COLO829 (cell line): ENCODE data around the gene UBE2E2.
A peak's percentile ranks its signal among the peaks of the same experiment; 100 is the strongest.
"Not testable (repeated sequence)": the region's sequence is repeated elsewhere in the genome, so short reads cannot be mapped to it uniquely, and the experiment has no call there.

Experiments
- DNase-seq: peaks from one replicate; pipeline ENCODE4 v3.0.0; 2012; ENCODE audit warnings: low spot score

Gene UBE2E2

DNA sequence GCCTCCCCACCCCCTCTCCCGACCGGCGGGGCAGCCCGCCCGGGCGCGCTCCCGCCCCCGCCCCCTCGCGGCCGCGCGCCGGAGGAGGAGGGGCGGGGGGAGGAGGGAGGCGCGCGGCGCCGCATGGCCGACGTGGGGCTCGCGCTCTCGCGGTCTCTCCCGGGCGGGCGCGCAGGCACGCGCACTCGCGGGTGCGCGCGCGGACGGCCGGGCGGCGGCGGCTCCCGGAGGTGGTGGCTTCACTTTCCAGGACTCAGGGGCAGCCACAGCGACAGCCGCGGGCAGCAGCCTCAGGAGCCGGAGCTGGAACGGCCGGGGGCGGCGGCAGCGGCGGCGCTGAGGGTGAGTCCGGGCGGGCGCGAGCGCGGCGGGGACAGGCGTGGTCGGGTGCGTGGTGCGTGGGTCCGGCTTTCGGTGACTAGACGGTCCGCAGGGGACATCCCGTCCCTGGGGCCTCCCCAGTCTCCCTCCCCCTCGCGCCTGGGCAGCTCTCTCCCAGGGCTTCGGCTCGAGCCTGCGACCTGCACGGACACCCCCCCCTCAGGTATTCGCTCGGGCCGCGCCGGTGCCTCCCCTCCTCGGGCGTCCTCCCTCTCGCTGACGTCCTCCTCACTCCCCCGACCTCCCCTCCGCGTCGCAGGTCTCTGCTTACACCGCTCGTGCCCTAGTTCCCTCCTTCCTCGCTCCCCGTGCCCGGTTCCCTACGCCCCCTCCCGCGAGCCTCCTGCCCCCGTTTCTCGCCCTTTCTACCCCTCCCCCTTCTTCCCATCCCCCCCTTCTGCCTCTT lies at the start of gene UBE2E2:
Gene UBE2E2 (plus strand): TSS at position 407 of the 787 bp plus-strand sequence.
- peak; percentile 42 for DNase-seq

- no peak for DNase-seq
Measured at GRCh38 chr3:23153436-23153835, 49.7 kb upstream of the UBE2E2 start.

- DNase-seq, result no peak
Measured at GRCh38 chr3:23157331-23157730, 45.8 kb upstream of the UBE2E2 start.

GRCh38 chr3:23159929-23160328 lies 43.2 kb upstream of the UBE2E2 start:
- no peak for DNase-seq

GRCh38 chr3:23161308-23161707 lies 41.8 kb upstream of the UBE2E2 start:
- no peak for DNase-seq

DNA sequence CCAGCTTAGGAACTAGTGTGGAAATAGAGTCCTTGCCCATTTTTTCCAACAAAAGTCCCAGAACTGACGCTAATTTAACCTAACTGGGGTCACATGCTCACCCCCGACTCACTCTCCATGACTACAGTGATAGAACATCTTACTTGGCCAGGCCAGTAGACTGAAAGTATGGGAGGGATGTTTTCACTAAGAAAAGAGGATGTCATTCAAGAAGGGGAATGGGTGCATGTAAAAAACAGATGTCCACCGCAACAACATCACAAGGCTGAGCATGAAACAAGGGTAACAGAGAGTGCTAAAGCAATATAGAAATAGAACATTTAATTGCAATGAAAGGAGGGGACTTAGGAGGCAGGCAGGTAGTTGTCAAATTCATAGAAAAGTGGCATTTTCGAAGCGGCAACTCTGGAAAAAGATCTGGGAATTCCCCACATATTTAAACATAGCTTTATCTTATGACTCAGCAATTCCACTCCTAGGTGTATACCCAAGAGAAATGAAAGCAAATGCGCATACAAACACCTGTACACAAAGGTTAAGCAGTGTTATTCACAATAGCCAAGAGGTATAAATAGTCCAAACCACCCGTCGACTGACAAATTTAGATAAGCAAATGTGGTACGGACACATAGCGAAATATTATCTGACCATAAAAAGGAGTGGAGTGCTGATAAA lies 41.1 kb upstream of the UBE2E2 start:
- DNase-seq, result no peak

DNA sequence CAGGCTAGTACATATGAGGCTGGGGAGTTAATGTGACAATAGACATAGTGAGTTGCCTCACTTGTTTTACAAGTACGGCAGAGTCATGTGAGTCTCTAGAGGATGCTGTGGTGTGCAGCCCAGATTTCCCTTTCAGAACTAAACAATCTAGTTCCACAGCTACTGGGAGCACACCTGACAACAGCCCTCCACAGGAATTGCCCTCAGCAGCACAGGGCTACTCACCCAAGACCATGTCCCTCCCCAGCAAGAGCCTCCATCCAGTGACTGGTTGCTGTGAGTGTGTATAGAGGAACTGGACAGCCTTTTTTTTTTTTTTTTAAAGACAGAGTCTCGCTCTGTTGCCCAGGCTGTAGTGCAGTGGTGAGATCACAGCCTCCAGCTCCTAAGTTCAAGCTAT lies 40.2 kb upstream of the UBE2E2 start:
- DNase-seq, result no peak

DNA sequence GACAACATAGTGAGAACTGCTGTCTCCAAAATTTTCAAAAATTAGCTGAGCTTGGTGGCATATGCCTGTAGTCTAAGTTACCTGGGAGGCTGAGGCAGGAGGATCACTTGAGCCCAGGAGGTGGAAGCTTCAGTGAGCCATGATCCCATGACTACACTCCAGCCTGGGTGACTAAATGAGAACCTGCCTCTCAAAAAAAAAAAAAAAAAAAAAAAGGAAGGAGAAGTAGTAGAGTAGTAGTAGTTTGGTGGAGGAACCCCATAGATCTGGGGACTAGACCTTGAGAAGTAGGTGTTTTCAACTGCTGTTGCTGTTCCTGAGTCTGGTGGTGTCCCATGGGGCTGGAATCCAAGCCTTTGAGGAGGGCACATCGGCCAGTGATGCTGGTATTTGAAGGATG lies 38.4 kb upstream of the UBE2E2 start:
- no peak for DNase-seq

DNA sequence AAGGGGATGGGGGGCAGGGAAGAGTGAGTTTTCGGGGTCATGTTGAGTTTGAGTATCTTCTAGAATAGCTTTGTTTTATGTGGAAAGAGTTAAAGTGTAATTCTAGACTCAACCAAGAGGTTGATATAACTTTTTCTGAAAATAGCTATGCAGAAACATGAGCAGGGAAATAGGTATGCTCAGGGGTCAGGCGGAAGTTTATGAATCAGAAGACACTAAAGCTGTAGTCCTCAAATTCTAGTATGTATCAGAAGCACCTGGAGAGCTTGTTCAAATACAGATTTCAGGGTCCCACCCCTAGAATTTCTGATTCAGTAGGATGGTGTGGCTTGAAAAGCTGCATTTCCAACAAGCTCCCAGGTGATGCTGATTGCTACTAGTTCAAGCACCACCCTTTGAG lies 37.6 kb upstream of the UBE2E2 start:
- no peak for DNase-seq

GRCh38 chr3:23166276-23166675 lies 36.9 kb upstream of the UBE2E2 start:
- DNase-seq, result no peak

- no peak for DNase-seq
Measured at GRCh38 chr3:23166845-23167244, 36.3 kb upstream of the UBE2E2 start.

- DNase-seq, result no peak
Measured at GRCh38 chr3:23169551-23169950, 33.6 kb upstream of the UBE2E2 start.

GRCh38 chr3:23170291-23170690 lies 32.8 kb upstream of the UBE2E2 start:
- DNase-seq, result no peak

DNA sequence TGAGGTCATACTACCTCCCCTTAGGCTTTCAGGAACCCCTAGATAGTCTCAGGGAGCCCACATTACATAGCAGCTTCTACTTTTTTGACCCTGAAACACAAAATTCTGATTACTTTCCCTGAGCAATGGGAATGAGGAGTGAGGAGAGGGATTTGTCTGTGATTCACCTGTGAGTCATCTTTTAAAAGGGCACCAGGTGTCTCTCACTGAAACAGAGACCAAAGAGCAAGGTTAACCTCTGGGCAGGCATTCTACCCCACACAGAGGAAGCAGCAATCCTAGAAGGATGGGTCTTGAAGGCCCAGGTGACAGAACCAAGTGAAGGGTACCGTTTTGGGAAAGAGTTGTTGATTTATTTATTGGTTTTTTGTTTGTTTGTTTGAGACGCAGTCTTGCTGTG lies 31.1 kb upstream of the UBE2E2 start:
- DNase-seq, result no peak

- no peak for DNase-seq
Measured at GRCh38 chr3:23174426-23175039, 28.6 kb upstream of the UBE2E2 start.

- DNase-seq, result no peak
Measured at GRCh38 chr3:23175341-23176083, 27.6 kb upstream of the UBE2E2 start.

- not testable (repeated sequence) for DNase-seq
Measured at GRCh38 chr3:23176839-23177238, 26.3 kb upstream of the UBE2E2 start.

GRCh38 chr3:23182996-23183513 lies 20.1 kb upstream of the UBE2E2 start:
- DNase-seq, result no peak

DNA sequence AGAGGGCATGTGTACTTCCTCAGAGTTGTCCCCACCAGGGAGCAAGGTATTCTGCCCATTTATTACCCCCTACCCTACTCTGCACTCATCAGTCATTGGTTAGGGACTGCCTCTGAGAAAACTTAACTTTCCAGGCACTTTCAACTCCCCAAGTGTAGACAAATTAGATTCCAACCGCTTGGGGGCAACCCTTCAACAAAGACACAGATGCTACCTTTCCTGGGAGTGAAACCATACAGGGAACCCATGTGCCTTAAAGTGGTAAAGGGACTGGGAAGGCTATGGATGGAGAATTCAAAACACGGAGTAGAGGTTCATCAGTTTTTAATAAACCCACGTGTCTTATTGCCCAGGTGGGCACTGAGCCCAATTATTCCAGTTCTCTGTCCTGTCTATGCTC lies 19.4 kb upstream of the UBE2E2 start:
- peak; percentile 16 for DNase-seq

- no peak for DNase-seq
Measured at GRCh38 chr3:23185861-23186260, 17.3 kb upstream of the UBE2E2 start.

- no peak for DNase-seq
Measured at GRCh38 chr3:23189187-23189586, 13.9 kb upstream of the UBE2E2 start.

DNA sequence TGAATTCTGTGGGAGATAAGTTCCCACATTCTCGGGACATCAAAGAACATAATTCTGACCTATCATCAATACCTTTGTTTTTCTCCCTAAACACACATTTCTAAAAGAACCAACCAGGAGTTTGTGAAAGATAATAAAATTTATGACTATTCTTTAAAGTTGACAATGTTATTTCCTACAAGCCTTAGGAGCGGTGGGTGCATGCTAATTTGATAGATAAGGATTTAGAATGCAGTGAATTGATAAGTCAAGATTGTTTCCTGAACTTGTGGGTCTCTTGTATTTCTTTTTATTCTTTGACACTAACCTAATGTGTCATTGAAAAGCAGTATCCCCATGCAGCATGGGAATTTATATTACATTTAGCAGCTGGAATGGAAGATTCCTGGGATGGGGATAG lies 10.3 kb upstream of the UBE2E2 start:
- DNase-seq, result no peak
